Fibroblast of gingiva (primary cell): ENCODE results near the gene ATP6V1C2.

Source experiments
- DNase-seq: peaks from one replicate; pipeline ENCODE4 v3.0.0-alpha.2; 2011; ENCODE audit warnings: low read depth

ATP6V1C2 gene, protein sequence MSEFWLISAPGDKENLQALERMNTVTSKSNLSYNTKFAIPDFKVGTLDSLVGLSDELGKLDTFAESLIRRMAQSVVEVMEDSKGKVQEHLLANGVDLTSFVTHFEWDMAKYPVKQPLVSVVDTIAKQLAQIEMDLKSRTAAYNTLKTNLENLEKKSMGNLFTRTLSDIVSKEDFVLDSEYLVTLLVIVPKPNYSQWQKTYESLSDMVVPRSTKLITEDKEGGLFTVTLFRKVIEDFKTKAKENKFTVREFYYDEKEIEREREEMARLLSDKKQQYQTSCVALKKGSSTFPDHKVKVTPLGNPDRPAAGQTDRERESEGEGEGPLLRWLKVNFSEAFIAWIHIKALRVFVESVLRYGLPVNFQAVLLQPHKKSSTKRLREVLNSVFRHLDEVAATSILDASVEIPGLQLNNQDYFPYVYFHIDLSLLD

DNA sequence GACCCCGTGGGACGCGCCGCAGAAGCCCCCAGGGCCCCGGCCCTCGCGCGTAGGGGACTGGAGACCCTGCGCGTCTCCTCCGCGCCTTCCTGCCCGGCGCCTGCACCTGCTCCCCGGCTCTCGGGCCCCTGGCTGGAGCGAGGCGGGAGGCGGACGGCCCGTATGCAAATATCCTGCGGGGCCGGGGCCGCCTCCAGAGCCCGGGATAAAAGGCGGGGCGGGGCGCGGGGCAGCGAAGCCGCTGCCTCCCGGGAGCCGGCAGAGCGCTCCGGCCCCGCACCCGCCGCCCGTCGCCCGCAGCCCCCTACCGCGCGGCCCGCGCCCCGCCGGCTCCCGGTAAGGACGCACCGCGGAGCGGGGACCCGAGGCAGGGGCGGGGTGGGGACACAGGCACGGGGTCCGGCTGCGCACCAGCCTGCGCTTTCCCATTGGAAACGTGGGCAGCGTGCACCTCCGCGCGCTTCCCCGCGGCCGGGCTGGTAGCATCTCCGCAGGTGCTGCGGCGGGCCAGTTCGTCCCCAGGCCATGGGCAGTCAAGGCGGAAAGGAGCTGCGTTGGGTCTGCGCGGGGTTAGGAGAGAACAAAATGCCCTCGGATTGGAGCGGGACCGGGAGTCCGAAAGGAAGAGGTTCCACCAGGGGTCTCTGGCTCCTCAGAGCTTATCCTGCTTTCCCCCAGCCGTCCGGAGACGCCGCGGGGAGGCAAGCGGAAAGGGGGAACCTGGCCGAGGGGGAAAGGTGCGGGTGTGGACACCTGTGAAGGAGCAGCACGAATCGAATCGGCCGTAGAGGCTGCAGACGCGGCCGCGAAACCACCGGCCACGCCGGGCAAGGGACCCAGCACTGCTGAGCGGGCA, at the start of gene ATP6V1C2:
TSS of gene ATP6V1C2 (plus strand) at position 235 of the 856 bp plus-strand sequence. CDS start 1,220 bp downstream, outside the sequence.
- DNase-seq, result no peak

DNA sequence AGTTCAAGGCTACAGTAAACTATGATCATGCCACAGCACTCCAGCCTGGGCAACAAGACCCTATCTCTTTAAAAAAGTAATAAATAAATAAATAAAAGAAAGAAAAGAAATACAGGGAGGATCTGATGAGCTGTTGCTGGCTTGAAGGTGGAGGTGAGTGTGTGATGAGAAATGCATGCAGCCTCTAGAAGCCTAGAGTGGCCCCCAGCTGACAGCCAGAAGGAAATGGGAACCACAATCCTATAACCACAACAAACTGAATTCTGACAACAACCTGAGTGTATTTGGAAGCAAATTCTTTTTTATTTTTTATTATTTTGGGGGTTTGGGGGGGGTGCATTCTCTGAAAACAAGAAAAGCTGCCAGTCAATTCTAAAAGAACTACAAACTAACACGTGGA, 46.3 kb upstream of the ATP6V1C2 start:
- DNase-seq, result no peak

DNA sequence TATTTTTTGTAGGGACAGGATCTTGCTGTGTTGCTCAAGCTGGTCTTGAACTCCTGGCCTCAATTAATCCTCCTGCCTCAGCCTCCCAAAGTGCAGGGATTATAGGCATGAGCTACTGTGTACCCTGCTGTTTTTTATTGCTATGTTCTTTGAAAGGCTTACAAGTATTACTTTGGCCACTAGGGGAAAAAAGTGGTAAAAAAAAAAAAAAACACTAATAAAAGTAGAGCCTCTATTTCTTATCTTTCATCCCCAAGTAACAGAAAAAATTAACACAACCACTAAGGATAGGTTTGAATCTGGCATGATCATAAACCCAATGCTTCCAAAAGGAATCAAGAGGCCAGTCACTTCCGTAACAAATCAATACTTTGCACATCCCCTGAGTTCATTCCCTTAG, 43.2 kb upstream of the ATP6V1C2 start:
- no peak for DNase-seq

DNA sequence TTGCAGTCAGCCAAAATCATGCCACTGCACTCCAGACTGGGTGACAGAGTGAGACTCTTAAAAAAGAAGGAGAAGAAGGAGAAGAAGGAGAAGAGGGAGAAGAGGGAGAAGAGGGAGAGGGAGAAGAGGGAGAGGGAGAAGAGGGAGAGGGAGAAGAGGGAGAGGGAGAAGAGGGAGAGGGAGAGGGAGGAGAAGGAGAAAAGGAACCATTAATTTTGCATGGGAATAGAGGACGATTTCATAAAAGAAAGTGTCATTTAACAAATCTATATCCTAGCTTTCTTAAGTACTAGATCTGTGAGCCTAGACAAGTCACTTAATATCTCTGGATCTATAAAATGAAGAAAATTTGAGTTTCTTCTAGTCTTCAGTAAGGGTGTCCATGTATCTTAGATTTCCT, 41.2 kb upstream of the ATP6V1C2 start:
- DNase-seq, result no peak

DNA sequence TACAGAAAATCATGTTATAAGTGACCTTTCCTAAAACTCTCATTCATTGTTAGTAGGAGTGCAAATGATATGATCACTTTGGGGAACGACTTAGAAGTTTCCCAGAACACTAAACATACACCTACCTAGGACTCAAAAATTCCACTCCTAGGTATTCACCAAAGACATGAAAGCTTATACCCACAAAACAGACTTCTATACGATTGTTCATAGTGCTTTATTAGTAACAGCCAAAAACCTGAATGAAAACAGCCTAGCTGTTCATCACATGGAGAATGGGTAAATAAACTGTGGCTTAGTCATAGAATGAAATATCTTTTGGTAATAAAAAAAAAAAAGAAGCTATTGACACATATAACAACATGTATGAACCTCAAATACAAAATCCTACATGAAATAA, 40.5 kb upstream of the ATP6V1C2 start:
- DNase-seq, result no peak

DNA sequence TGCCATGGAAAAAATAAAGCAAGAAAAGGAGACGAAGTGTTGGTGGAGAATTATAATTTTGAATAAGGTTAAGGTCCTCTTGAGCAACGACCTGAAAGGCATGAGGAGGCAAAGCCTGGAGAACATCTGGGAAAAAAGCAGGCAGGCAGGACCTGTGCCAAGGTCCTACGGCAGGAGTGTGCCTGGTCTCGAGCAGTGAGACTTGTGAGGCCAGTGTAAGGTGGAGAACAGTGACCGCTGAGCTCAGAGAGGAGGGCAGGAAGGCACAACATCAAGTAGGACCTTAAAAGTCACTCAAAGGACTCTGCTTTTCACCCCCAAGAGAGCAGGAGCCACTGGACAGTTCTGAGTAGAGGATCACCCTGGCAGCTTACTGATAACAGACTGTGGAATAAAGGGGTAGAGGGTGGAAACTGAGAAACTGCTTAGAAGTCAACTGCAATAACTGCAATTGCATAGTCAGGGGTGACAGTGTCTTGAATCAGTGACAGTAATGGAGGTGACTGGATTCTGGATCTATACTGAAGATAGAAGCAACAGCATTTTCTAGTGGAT, 35.2 kb upstream of the ATP6V1C2 start:
- no peak for DNase-seq

DNA sequence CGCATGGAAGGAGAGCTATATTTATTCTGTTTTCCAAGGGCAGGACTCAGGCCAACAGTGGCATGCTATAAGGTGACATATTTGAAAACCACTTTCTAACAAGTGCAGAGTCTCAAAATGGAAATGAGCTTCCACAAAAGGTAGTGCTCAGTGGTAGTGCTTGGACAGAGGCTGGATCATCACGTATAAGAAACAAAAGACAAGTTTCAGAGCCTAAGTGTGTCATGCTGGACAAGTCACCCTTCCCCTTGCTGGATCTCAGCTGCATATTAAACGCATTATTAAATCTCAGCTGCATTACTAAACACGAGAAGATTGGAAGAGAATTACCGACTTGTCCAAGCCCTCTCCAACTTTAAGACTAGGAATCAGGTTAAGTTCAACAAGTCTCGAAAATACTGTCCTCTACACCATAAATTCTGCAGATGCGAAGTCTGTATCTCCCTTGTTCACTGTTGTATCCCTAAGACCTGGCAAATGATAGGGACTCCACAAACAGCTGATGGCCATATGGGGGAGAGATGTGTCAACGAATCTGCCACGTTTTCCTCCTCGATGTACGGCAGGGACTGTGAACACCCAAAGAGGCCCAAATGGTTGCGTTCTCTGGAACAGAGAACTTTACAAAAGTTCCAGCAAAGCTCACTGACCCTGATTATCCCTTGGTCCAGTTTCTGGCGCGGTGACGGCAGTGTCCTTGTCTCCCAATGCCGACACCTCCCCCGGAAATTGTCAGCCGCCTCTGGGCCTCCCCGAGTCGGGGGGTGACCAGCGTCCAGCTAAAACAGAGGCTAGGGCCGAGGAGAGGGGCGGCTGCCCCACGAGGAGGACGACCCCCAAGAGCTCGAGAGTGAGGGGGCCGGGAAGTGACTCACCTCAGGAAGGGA, 32.3 kb upstream of the ATP6V1C2 start:
- no peak for DNase-seq

DNA sequence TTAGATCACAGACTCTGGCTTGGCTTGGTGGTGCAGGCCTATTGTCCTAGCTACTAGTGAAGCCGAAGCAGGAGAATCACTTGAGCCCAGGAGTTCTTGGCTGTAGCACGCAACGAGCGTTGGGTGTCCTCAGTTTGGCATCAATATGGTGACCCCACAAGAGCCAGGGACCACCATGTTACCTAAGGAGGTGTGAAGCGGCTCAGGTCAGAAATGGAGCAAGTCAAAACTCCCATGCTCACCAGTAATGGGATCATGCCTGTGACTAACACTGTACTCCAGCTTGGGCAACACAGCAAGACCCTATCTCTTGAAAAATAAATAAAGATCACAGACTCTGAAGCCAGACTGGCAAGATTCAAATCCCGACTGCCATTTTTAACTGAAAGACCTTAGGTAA, 29.9 kb upstream of the ATP6V1C2 start:
- no peak for DNase-seq

DNA sequence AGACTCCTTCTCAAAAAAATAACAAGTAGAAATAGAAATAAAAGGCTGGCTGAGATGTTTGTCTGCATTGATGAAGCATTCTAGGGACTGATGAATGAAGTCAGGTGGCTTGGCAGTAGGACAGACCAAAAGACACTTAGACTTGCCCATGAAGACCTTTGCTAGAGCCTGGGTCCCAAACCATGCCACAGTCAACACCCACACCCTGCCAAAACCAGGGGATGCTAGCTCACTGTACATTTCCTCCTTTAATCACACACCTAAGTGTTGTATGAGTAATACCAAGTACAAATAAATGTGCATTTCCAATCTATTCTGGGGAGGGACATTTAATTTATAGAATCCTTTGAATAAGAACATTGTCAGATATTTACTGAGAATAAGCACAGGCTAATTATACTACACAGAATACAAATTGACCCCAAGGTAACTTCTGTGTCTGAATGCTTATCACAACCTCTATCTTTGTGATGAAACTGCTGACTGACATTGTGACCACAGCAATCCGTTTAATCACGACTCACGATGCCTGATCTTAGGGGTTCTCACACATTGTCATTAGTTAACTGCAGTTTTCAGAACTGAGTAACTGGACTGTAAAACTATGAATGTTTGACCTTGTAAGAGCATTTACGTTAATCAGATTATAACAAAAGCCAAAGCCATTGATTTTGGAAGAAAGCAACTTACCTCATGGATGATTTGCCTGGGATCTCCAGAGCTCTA, 21.2 kb upstream of the ATP6V1C2 start:
- no peak for DNase-seq

DNA sequence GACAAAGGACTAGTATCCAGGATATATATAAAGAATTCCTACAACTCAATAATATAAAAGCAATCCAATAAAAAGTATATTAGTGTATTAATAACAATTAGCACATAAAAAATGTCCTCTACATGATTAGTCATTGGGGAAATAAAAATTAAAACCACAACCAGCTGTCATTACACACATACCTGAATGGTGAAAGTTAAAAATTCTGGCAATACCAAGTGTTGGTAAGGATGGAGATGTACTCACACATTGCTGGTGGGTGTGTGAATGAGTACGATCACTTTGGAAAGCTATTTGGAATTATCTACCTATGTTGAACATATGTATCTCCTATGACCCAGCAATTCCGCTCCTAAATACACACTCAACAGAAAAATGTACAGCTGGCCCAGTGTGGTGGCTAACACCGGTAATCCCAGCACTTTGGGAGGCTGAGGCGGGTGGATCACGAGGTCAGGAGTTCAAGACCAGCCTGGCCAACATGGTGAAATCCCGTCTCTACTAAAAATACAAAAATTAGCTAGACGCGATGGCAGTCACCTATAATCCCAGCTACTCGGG, 17.3 kb upstream of the ATP6V1C2 start:
- DNase-seq, result no peak

DNA sequence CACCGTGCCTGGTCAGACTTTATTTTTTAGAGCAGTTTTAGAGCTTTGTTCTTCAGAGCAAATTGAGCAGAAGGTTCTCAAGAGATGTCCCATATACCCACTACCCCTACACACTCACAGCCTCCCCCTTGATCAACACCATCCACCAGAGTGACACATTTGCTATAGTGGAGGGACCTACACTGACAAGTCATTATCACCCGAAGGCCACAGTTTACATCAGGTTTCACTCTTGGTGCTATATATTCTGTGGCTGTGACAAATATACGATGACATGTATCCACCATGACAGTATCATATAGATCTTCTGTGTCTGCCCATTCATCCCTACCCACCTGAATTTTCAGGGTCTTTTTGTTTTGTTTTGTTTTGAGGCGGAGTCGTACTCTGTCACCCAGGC, 15.4 kb upstream of the ATP6V1C2 start:
- DNase-seq, result no peak

DNA sequence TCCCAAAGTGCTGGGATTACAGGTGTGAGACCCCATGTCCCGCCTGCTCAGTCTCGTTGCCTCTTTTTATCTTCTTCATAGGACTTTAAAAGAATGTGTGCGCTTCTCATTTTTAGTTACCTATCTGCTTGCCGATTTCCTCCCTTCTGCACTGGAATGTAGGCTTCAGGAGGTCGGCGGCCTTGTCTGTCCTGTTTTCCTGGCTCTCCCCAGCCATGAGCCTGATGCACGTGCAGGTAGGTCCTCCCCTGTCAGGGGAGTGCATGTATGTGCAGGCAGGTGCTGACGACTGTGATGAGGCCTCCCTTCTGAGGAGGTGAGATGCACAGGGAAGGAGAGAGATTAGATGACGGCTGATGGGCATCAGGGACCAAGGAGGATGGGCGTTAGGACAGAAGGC, 13.6 kb upstream of the ATP6V1C2 start:
- DNase-seq, result no peak

DNA sequence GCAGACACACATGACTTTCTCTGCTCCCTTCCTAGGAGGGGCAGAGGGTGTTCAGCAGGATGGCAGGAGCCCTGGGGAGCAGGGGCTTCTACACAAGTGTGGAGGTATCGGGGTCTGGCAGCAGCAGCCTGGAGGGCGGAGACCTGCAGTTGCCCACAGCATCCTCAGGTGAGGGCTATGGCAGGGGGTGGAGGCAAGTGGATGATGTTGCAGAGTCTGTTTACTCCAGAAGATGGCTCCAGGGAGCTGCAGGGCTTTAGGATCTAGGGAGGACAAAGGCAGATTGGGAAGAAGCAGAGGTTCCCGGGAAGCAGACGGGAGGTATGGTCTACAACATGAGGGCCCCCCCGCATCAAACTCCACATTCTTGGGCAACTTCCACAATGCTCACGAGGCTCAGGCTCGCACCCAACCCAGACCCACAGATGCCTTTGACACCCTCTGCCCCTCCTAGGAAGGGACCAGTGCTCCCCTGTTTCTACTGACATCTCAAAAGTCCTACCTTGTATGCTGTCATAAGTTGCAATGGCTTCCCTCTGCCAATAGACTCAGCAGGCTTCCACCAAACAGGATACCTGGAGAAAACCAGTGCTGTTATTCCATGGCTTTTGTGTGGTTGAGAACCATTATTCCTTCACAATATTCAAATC, 12.0 kb upstream of the ATP6V1C2 start:
- DNase-seq, result no peak

DNA sequence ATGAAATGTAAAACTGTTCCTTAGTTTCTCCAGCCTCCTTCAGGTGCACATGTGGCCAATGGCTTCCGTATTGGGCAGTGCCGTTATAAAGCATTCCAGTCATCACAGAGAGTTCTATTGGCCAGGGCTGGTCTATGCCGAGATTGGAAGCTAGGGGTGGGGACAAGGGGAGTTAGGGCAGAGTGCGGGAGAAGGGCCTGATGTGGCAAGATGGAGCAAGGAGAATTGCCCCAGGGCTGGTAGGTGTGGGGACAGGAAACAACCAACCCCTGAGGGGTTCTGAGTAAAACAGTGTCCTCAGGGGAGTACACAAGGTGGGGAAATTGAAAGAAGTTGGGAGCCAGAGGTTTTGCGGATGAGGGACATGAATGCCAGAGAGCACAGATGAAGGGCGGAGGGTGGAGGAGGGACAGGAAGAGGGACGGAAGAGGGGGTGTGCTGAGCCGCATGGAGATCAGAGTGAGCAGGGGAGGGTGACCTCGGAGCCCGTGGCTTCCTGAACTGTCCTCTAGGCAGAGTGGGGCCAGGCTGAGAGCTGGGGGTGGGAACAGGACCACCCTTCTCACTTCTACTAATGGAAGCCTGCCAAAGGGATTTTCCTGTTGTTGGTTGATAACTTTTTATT, 9.1 kb upstream of the ATP6V1C2 start:
- DNase-seq, result no peak

DNA sequence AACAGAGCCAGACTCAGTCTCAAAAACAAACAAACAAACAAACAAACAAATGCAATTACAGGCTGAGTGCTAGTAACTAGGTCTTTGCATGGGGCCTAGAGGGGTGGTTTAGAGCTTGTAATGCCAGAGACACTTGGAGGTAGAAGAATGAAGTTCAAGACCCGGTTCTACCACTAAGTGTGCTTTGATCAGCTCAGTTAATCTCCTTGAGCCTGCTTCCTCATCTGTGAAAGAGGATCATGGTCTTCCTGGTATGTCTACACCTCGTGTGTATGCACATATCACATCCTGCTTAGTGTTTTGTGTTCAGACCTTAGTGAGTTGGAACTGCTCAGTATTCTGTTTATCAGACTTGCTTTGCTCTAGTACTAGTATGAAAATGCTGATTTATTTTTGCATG, 4.8 kb upstream of the ATP6V1C2 start:
- DNase-seq, result no peak

DNA sequence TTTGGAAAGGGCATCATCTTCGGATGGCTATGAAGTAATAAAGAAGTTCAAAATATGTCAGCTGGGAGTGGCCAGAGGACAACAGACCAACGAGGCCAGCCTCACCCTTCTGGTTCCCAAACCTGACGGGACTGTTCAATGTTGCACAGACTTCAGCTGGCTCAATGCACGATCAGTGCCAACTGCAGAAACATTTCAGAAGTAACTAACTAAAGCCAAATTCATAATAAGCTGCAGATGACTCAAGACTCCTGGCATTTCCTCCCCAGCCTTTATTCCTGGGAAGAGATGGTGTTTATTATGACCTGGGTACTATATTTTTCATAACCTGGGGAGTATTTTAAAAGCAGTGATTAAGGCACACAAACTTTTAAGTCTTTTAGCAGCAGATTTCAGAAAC, 3.8 kb upstream of the ATP6V1C2 start:
- DNase-seq, result peak; percentile 83

DNA sequence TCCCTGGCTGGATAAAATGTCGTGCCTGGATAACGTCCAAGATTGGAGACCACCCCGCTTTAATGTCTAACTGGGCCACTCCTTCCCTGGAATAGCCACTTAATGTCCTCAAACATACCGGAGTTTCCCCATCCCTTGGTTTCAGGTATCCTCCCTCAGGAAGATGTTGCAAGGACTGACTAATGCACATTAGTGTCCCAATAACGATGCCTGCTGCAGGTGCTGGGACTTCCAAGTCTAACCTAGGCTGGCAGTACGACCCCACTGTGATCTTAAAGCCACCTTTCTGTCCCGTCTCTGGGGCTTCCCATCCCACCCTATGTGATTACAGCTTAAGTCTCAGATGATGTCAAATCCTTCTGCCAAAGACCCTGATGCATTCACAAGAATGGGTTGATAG, 1.1 kb upstream of the ATP6V1C2 start:
- DNase-seq, result no peak

DNA sequence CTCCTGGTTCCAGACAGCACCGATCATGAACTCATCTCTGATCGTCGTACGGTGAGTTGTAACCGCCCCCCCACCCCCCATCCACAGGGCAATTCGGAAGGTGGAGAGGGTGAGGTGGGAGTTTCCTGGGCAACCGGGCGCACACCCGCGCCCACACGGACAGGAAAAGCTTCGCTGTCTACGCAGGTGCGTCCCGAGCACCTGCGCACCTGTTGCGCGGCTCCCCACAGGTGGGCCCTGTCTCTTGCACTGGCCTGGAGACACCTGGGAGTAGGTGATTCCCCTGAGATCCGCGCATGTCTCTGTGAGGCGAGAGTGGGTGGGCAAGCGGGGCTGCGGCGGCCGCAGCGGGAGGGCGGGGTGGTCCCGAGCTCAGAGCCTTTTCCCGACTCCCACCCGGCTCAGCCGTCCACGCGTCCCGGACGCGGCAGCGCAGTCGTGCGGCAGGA, 459 bp upstream of the ATP6V1C2 start:
- no peak for DNase-seq

DNA sequence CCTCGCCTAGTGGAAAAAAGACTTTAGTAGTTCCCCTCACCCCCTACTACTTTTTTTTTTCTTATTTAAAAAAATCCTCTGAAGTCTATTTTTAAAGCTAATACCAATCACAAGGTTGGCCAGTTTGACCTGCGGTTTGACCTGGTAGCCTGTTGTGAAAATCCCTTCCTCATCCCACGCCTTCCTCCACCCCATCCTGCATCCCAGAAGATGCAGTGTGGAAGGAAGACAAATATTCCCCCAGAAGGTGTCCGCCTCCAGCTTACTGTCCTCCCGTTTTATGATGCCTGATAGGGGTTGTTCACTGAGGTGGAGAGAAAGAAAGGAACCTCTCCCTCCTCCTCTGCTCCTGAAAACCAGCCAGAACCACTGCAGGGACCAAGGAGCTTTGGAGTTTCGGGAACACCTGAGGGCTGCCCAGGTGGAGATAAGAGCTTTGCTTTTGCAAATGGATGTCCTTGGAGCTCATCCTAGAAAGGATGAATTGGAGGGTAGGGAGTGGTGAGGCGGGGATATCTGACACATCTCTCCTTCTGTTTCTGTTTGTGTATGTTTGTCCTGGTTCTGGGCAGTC, 909 bp downstream of the ATP6V1C2 start:
- DNase-seq, result no peak
